Left lung (tissue), 10 donors: ENCODE data around the gene EEPD1. TPM values are rescaled to one million over a fixed set of nuclear protein-coding genes. Genes with fewer than 3 reads are reported as not detected.

Source experiments
- ATAC-seq: fragments of 200-7000 bp; cut with Tn5 transposase; one replicate; pipeline ENCODE4 v1.9.1; 2020; ENCODE audit warnings: moderate library complexity
- DNase-seq, 4 donors: peaks; one replicate each; pipeline ENCODE4 v3.0.0-alpha.2; 2013 to 2020
- H3K27ac ChIP-seq, 2 donors: fragments of 200-600 bp; sonication (generic) in 1 of 2; one replicate each; pipeline versions ENCODE4 v1.5.0 to v1.8.0; 2020 to 2021
- H3K27me3 ChIP-seq, 2 donors: fragments of 200-600 bp; sonication (generic) in 1 of 2; one replicate each; pipeline versions ENCODE4 v1.5.0 to v1.8.0; 2020 to 2021
- H3K36me3 ChIP-seq, 2 donors: fragments of 200-600 bp; sonication (generic) in 1 of 2; one replicate each; pipeline versions ENCODE4 v1.5.0 to v1.8.0; 2020 to 2021
- H3K4me1 ChIP-seq, 2 donors: fragments of 200-600 bp; one replicate each; pipeline ENCODE4 v1.8.0; 2021
- H3K4me3 ChIP-seq, 2 donors: fragments of 200-600 bp; sonication (generic) in 1 of 2; one replicate each; pipeline versions ENCODE4 v1.5.0 to v1.8.0; 2020 to 2021; ENCODE audit warnings: mild to moderate bottlenecking in 1 of 2
- H3K9me3 ChIP-seq, 2 donors: fragments of 200-600 bp; sonication (generic) in 1 of 2; one replicate each; pipeline versions ENCODE4 v1.5.0 to v1.8.0; 2020 to 2021
- intact Hi-C, 2 donors: fragments of 100-400 bp; cut with DNase I; formaldehyde crosslinking; loops; one replicate each; pipeline versions ENCODE4 v1.11.2 to v1.14.2; 2022
- polyA plus RNA-seq, 6 donors: library from polyadenylated mRNA; unstranded; fragments of 120-200 nt; gene quantifications; one replicate each; pipeline ENCODE4 v1.2.1, GENCODE V29; 2013; ENCODE audit not compliant: insufficient read length in 6 of 6
- total RNA-seq, 2 donors: library from RNA; stranded (reverse); fragmentation: NEBNext Ultra II Directional; extraction: Animal tissue kit (Norgen Biotek cat#: 25700); gene quantifications; one replicate each; pipeline ENCODE4 v1.2.1, GENCODE V29; 2021
- TF ChIP-seq, protein P1 (sequence below), 2 donors: fragments of 200-600 bp; sonication (generic) in 1 of 2; IDR thresholded peaks; one replicate each; pipeline versions ENCODE4 v1.5.0 to v1.8.0; 2021; ENCODE audit warnings: antibody characterized with exemption in 2 of 2
- donor health status: DM: no; HTN: yes; CAD: no.
- donor health status: DM: no; HTN: no; CAD: no.

The EEPD1 gene
- total and polyA plus RNA-seq, 8 donors: 7.8 to 22.8 (median 19.0) TPM

DNA sequence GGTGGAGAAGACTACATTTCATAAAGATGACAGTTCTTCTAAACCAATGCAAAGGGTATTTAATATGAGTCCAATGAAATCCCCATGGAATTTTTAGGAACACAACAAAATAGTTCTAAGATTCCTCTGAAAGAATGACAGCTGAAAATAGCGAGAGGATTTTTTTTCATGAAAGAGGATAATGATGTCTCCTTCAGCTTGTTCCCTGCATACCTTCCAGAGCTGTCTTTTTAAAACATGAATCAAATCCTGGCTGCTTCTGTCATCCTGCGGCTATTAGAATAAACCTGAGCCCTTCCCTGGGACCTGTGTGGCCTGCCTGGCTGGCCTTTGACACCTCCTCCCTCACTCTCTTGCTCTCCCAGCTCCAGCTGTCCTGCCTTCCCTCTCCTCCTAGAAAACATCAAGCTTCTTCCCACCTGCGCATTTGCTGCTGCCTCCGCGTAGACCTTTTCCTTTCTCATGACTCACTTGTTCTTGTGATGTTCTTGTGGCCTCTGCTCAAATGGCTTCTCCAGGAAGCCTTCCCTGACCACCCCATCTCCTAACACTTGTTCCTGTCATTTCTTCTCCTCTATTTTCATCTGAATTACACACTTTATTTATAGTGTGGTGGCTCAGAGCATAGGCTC lies 57.4 kb downstream of the EEPD1 start:
- Histone ChIP-seq H3K9me3 (no peaks in the 10 kb centered on the region), H3K4me1 (peaks cover 16 to 34% of the 10 kb centered on the region in 2 donors), H3K4me3 (no peak overlapping the region), H3K36me3 (no peaks in the 10 kb centered on the region), H3K27ac (no peak overlapping the region), H3K27me3 (no peaks in the 10 kb centered on the region)
- ATAC-seq (no peak), DNase-seq (no peak)
- TF ChIP-seq, protein P1, sequence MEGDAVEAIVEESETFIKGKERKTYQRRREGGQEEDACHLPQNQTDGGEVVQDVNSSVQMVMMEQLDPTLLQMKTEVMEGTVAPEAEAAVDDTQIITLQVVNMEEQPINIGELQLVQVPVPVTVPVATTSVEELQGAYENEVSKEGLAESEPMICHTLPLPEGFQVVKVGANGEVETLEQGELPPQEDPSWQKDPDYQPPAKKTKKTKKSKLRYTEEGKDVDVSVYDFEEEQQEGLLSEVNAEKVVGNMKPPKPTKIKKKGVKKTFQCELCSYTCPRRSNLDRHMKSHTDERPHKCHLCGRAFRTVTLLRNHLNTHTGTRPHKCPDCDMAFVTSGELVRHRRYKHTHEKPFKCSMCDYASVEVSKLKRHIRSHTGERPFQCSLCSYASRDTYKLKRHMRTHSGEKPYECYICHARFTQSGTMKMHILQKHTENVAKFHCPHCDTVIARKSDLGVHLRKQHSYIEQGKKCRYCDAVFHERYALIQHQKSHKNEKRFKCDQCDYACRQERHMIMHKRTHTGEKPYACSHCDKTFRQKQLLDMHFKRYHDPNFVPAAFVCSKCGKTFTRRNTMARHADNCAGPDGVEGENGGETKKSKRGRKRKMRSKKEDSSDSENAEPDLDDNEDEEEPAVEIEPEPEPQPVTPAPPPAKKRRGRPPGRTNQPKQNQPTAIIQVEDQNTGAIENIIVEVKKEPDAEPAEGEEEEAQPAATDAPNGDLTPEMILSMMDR (IDR thresholded peaks at IDR 0.05): no peak
- intact Hi-C loops: no loop called here

DNA sequence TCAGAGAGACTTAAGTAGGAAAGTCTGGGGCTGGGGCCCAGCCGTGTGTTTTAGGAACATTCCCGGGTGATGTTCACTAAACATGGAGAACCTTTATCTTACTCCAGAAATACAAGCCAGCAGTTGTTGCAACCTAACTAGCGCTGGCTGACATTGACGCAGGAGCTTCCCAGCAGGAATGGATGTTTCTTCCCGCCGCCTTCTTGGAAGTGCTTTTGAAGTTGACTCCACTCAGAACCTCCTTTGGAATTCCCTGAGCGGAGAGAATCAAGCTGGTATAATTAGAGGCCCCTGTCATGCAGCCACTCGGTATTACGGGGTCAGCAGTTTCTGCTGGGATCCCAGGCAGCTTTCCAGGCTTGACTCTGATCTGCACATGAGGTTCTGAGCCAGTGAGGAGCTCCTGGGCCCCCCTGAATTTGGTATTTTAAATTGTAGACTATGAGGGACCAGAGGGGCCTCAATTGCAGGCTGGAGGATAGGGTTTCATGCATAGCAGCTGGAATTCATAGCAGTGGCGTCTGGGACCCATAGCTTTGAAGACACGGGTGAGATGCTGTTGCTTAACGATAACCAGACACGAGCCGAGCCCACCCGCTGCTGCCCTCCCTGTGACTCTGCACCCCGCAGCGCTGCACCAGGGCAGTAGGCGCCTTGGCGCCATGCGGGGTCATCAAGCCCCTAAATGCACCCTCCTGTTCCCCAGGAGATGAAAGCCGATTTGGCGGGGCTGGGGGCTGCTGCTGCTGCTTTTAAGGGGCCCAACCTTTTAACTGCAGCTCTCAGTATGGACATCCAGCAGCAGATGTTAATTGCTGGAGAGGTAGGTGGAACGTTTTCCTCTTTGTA lies 61.8 kb downstream of the EEPD1 start:
- DNase-seq (peak in 2 of 4 donors; percentile 59 to 80), ATAC-seq (peak; percentile 21)
- TF ChIP-seq, protein P1 (IDR thresholded peaks at IDR 0.05): no peak
- no peak overlapping the region for H3K27ac ChIP-seq
- no peaks in the 10 kb centered on the region for H3K27me3 ChIP-seq
- no peaks in the 10 kb centered on the region for H3K36me3 ChIP-seq
- H3K4me1 ChIP-seq: peaks cover 6 to 14% of the 10 kb centered on the region in 2 donors
- no peak overlapping the region for H3K4me3 ChIP-seq
- H3K9me3 ChIP-seq: no peaks in the 10 kb centered on the region
- intact Hi-C loops: no loop called here

DNA sequence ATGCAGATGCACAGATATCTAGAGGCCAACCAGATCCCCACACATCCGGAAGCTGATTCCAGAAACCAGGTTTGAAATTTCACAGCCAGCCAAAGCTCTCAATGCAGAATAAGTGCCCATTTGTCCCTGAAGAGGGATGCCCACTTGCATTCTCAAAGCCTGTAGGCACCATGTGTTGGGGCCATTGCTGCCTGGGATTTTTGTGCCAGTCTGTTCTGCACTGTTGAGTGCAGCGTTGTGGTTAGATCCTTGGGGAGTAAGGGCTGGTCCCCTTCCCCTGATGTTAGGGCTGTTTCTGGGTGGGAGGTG lies 62.4 kb downstream of the EEPD1 start:
- Histone ChIP-seq H3K4me1 (peaks cover 6 to 14% of the 10 kb centered on the region in 2 donors), H3K27me3 (no peaks in the 10 kb centered on the region), H3K36me3 (no peaks in the 10 kb centered on the region), H3K4me3 (no peak overlapping the region), H3K27ac (no peak overlapping the region), H3K9me3 (no peaks in the 10 kb centered on the region)
- intact Hi-C loops: no loop called here
- ATAC-seq (no peak), DNase-seq (no peak)
- TF ChIP-seq, protein P1 (IDR thresholded peaks at IDR 0.05): no peak

DNA sequence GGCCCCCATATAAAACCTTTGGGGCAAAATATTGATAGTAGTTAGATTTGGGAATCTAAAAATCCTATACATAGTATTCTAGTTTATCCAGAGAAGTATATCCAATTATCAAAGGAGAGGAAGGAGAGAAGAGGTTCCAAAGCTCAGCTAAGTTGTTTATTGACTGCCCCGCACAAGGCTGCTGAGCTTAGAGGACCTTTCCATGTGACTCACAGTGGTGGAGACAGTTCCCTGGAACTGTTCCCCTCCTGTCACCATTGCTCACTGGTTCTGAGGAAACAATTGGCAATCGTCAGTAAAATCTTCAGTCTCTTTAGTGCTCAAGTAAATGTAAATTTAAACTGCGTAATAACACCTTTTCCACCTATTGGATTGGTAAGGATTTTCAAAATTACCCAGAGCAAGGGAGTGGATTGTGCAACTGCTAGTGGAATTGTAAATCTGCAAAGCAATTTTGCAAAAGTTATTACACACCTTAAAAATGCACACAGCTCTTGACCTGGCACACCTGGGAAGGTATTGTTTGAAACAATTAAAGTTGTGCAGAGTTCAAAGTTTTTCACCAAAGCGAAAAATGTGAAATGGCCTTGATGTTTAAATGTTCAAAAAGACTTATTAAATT lies 63.1 kb downstream of the EEPD1 start:
- Histone ChIP-seq H3K27ac (no peak overlapping the region), H3K27me3 (no peaks in the 10 kb centered on the region), H3K4me3 (no peak overlapping the region), H3K36me3 (no peaks in the 10 kb centered on the region), H3K4me1 (peaks cover 6 to 14% of the 10 kb centered on the region in 2 donors), H3K9me3 (no peaks in the 10 kb centered on the region)
- peak; percentile 77 for ATAC-seq
- TF ChIP-seq, protein P1 (IDR thresholded peaks at IDR 0.05): no peak
- DNase-seq: no peak
- intact Hi-C loops: no loop called here
